Liver (tissue), 9 donors: ENCODE results near the gene CDCA8. TPM values are rescaled to one million over a fixed set of nuclear protein-coding genes. Genes with fewer than 3 reads are reported as not detected.

Experiments used
- DNase-seq: peaks from one replicate; pipeline ENCODE4 v3.0.0-alpha.2; 2017; ENCODE audit warnings: low spot score
- H3K27ac ChIP-seq, 2 donors: one replicate each; pipeline ENCODE4 v1.7.0; 2013; ENCODE audit warnings: inconsistent platforms in 2 of 2, low read length in 2 of 2, control low read depth in 1 of 2, low read depth in 1 of 2, mild to moderate bottlenecking in 1 of 2
- H3K27me3 ChIP-seq, 4 donors: one replicate each; pipeline versions ENCODE4 v1.6.1 to v1.7.0; 2013; ENCODE audit warnings: low read length in 3 of 4, inconsistent platforms in 1 of 4, mild to moderate bottlenecking in 1 of 4, moderate library complexity in 1 of 4; ENCODE audit not compliant: control insufficient read depth in 4 of 4, insufficient read depth in 4 of 4
- H3K36me3 ChIP-seq, 4 donors: one replicate each; pipeline versions ENCODE4 v1.6.1 to v1.7.0; 2013; ENCODE audit warnings: low read length in 3 of 4, mild to moderate bottlenecking in 3 of 4, low read depth in 1 of 4, moderate library complexity in 1 of 4; ENCODE audit not compliant: control insufficient read depth in 4 of 4, insufficient read depth in 3 of 4
- H3K4me1 ChIP-seq, 4 donors: one replicate each; pipeline versions ENCODE4 v1.6.1 to v1.7.0; 2013; ENCODE audit warnings: low read length in 3 of 4, mild to moderate bottlenecking in 3 of 4, moderate library complexity in 1 of 4; ENCODE audit not compliant: control insufficient read depth in 4 of 4, insufficient read depth in 4 of 4
- H3K4me3 ChIP-seq, 3 donors: one replicate each; pipeline versions ENCODE4 v1.6.1 to v1.7.0; 2013; ENCODE audit warnings: low read length in 3 of 3, control low read depth in 1 of 3, low read depth in 1 of 3, mild to moderate bottlenecking in 1 of 3
- H3K9ac ChIP-seq, 2 donors: one replicate each; pipeline ENCODE4 v1.7.0; 2013; ENCODE audit warnings: low read length in 2 of 2, mild to moderate bottlenecking in 2 of 2, moderate library complexity in 2 of 2, control low read depth in 1 of 2, low read depth in 1 of 2
- H3K9me3 ChIP-seq, 4 donors: one replicate each; pipeline versions ENCODE4 v1.6.1 to v1.7.0; 2013; ENCODE audit warnings: low read length in 3 of 4; ENCODE audit not compliant: control insufficient read depth in 4 of 4
- ATF3 ChIP-seq: IDR thresholded peaks from 2 replicates; pipeline ENCODE4 v1.6.1; 2016; ENCODE audit warnings: antibody characterized with exemption
- CTCF ChIP-seq: fragments of 150-350 bp; IDR thresholded peaks from 2 replicates; pipeline ENCODE4 v1.5.1; 2017; ENCODE audit warnings: improper control_type of control experiment, low read depth, low read length; ENCODE audit not compliant: missing input control
- FOXA1 ChIP-seq: IDR thresholded peaks from 2 replicates; pipeline ENCODE4 v1.6.1; 2016; ENCODE audit warnings: antibody characterized with exemption
- FOXA2 ChIP-seq: IDR thresholded peaks from 2 replicates; pipeline ENCODE4 v1.6.1; 2016; ENCODE audit warnings: antibody characterized with exemption
- GABPA ChIP-seq, 2 donors: IDR thresholded peaks in 1 of 2; conservative IDR thresholded peaks in 1 of 2; 2 replicates each; pipeline ENCODE4 v1.6.1; 2016; ENCODE audit warnings: antibody characterized with exemption in 2 of 2, mild to moderate bottlenecking in 1 of 2, moderate library complexity in 1 of 2
- HNF4A ChIP-seq, 2 donors: conservative IDR thresholded peaks; 2 replicates each; pipeline ENCODE4 v1.6.1; 2016; ENCODE audit warnings: antibody characterized with exemption in 2 of 2, mild to moderate bottlenecking in 2 of 2
- HNF4G ChIP-seq: IDR thresholded peaks from 2 replicates; pipeline ENCODE4 v1.6.1; 2016; ENCODE audit warnings: antibody characterized with exemption
- JUND ChIP-seq, 2 donors: IDR thresholded peaks; 2 replicates each; pipeline ENCODE4 v1.6.1; 2016; ENCODE audit warnings: antibody characterized with exemption in 2 of 2
- MAX ChIP-seq: IDR thresholded peaks from 2 replicates; pipeline ENCODE4 v1.6.1; 2016; ENCODE audit warnings: antibody characterized with exemption
- RAD21 ChIP-seq, 2 donors: IDR thresholded peaks; 2 replicates each; pipeline ENCODE4 v1.6.1; 2016; ENCODE audit warnings: antibody characterized with exemption in 2 of 2, mild to moderate bottlenecking in 2 of 2
- REST ChIP-seq: IDR thresholded peaks from 2 replicates; pipeline ENCODE4 v1.6.1; 2016; ENCODE audit warnings: antibody characterized with exemption, mild to moderate bottlenecking
- RXRA ChIP-seq, 2 donors: IDR thresholded peaks; 2 replicates each; pipeline ENCODE4 v1.6.1; 2017 to 2018; ENCODE audit warnings: antibody characterized with exemption in 2 of 2, mild to moderate bottlenecking in 1 of 2
- SP1 ChIP-seq: IDR thresholded peaks from 2 replicates; pipeline ENCODE4 v1.6.1; 2018; ENCODE audit warnings: antibody characterized with exemption, mild to moderate bottlenecking
- TAF1 ChIP-seq: conservative IDR thresholded peaks from 2 replicates; pipeline ENCODE4 v1.6.1; 2016; ENCODE audit warnings: antibody characterized with exemption, mild to moderate bottlenecking
- YY1 ChIP-seq: IDR thresholded peaks from 2 replicates; pipeline ENCODE4 v1.6.1; 2016; ENCODE audit warnings: antibody characterized with exemption, mild to moderate bottlenecking
- WGBS: extraction: QIAGEN DNeasy Blood & Tissue Kit; methylation state at CpG from one replicate; pipeline ENCODE4 v1.1.7; 2013; 5-methylcytosine and 5-hydroxymethylcytosine counted together
- polyA plus RNA-seq, 2 donors: library from polyadenylated mRNA; stranded (reverse) in 1 of 2; unstranded in 1 of 2; fragments of 200-250 nt in 1 of 2; fragments of >200 nt in 1 of 2; fragmentation: Nextera tagmentation in 1 of 2; extraction: Ambion mirVana in 1 of 2; gene quantifications; one replicate each; pipeline versions ENCODE4 v1.2.1 to v1.2.3, GENCODE V29; 2013 to 2015
- total RNA-seq, 2 donors: library from RNA; depleted of rRNA; stranded (reverse); fragments of >200 nt; gene quantifications; one replicate each; pipeline ENCODE4 v1.2.3, GENCODE V29; 2014
- donor health status: healthy.
- donor health status: healthy.
- donor health status: healthy.
- donor health status: healthy.
- donor health status: healthy.

Gene CDCA8
- total and polyA plus RNA-seq, 4 donors, result 0.25 to 16.5 (median 1.4) TPM

- Histone ChIP-seq H3K4me1 (no peaks in the 10 kb centered on the region), H3K27me3 (peaks cover 0 to 3% (median 0%) of the 10 kb centered on the region in 4 donors), H3K36me3 (peaks cover 0 to 4% (median 0%) of the 10 kb centered on the region in 4 donors), H3K9ac (no peak overlapping the region), H3K27ac (no peak overlapping the region), H3K4me3 (no peak overlapping the region), H3K9me3 (no peaks in the 10 kb centered on the region)
- TF ChIP-seq FOXA1, result no peak
- WGBS, result 58% methylated on average over 14 of the region's 14 CpGs
- DNase-seq, result no peak
These were observed 15.8 kb upstream of the CDCA8 start for GRCh38 chr1:37676281-37677142.

GRCh38 chr1:37677143-37677439, 15.2 kb upstream of the CDCA8 start:
- Histone ChIP-seq H3K9me3 (no peaks in the 10 kb centered on the region), H3K27ac (no peak overlapping the region), H3K4me3 (no peak overlapping the region), H3K36me3 (peaks cover 0 to 7% (median 0%) of the 10 kb centered on the region in 4 donors), H3K4me1 (no peaks in the 10 kb centered on the region), H3K27me3 (peaks cover 0 to 3% (median 0%) of the 10 kb centered on the region in 4 donors), H3K9ac (no peak overlapping the region)
- no peak for TF ChIP-seq GABPA (IDR thresholded peaks at IDR 0.05 in 1 of 2, conservative IDR thresholded peaks at IDR 0.05 in 1 of 2)
- no peak for TF ChIP-seq HNF4A (conservative IDR thresholded peaks at IDR 0.05)
- no peak for TF ChIP-seq MAX
- TF ChIP-seq JUND (IDR thresholded peaks at IDR 0.05), result no peak
- TF ChIP-seq RXRA (IDR thresholded peaks at IDR 0.05), result no peak
- WGBS, result 68% methylated on average over 4 of the region's 4 CpGs
- no peak for DNase-seq

GRCh38 chr1:37677808-37678207, 14.5 kb upstream of the CDCA8 start:
- TF ChIP-seq CTCF (no peak), MAX (no peak), RXRA (IDR thresholded peaks at IDR 0.05) (no peak), ATF3 (no peak), FOXA2 (no peak)
- WGBS, result 67% methylated on average over 5 of the region's 5 CpGs
- no peaks in the 10 kb centered on the region for H3K4me1 ChIP-seq
- H3K27me3 ChIP-seq, result peaks cover 0 to 3% (median 0%) of the 10 kb centered on the region in 4 donors
- no peaks in the 10 kb centered on the region for H3K9me3 ChIP-seq
- H3K4me3 ChIP-seq, result no peak overlapping the region
- DNase-seq, result no peak
- H3K36me3 ChIP-seq, result peaks cover 0 to 10% (median 3%) of the 10 kb centered on the region in 4 donors
- H3K9ac ChIP-seq, result no peak overlapping the region
- H3K27ac ChIP-seq, result no peak overlapping the region

- H3K27ac ChIP-seq, result no peak overlapping the region
- no peak overlapping the region for H3K9ac ChIP-seq
- H3K9me3 ChIP-seq, result no peaks in the 10 kb centered on the region
- no peak overlapping the region for H3K4me3 ChIP-seq
- DNase-seq, result no peak
- peaks cover 6 to 38% (median 14%) of the 10 kb centered on the region in 4 donors for H3K36me3 ChIP-seq
- WGBS, result 86% methylated on average over 3 of the region's 3 CpGs
- no peaks in the 10 kb centered on the region for H3K4me1 ChIP-seq
- H3K27me3 ChIP-seq, result no peaks in the 10 kb centered on the region
- no peak for TF ChIP-seq MAX
- no peak for TF ChIP-seq REST
- no peak for TF ChIP-seq YY1
- TF ChIP-seq JUND (IDR thresholded peaks at IDR 0.05), result no peak
- TF ChIP-seq FOXA2, result no peak
- TF ChIP-seq TAF1, result no peak
- no peak for TF ChIP-seq RAD21 (IDR thresholded peaks at IDR 0.05)
- no peak for TF ChIP-seq GABPA (IDR thresholded peaks at IDR 0.05 in 1 of 2, conservative IDR thresholded peaks at IDR 0.05 in 1 of 2)
- no peak for TF ChIP-seq HNF4G
- no peak for TF ChIP-seq HNF4A (conservative IDR thresholded peaks at IDR 0.05)
- no peak for TF ChIP-seq FOXA1
- TF ChIP-seq ATF3, result no peak
- TF ChIP-seq SP1, result no peak
These were observed 11.4 kb upstream of the CDCA8 start for GRCh38 chr1:37680933-37681332.
